SKM-1 treated with dmso at 0.1 percent for 144 hours (cell line): ENCODE data around the gene RRP12.
A peak's percentile ranks its signal among the peaks of the same experiment; 100 is the strongest.

Source experiments
- DNase-seq: peaks from one replicate; lab custom pipeline; 2025; ENCODE audit not compliant: unreplicated experiment; lab: John Stamatoyannopoulos, UW

RRP12 gene

GRCh38 chr10:97400665-97401454 is at the start of gene RRP12:
Gene RRP12, minus strand, starts transcription at chr10:97401340. Its CDS starts 109 bp downstream, at chr10:97401231.
- DNase-seq: peak; percentile 99

- DNase-seq: no peak
These were observed 49.7 kb upstream of the RRP12 start for GRCh38 chr10:97450828-97451227.

GRCh38 chr10:97445722-97446639 is 44.8 kb upstream of the RRP12 start, which contains the start of the genes EXOSC1 and ZDHHC16:
Gene EXOSC1, minus strand, starts transcription at chr10:97446006. Its CDS starts 21 bp downstream, at chr10:97445985.
Gene ZDHHC16, plus strand, starts transcription at chr10:97446175. Its CDS starts 5,501 bp downstream, at chr10:97451676.
- DNase-seq: peak; percentile 98

GRCh38 chr10:97445357-97445721 is 44.2 kb upstream of the RRP12 start:
- no peak for DNase-seq

- DNase-seq: no peak
These were observed 43.1 kb upstream of the RRP12 start for GRCh38 chr10:97444212-97444611.

- DNase-seq: no peak
These were observed 41.1 kb upstream of the RRP12 start for GRCh38 chr10:97442277-97442676.

GRCh38 chr10:97435211-97435610 is 34.1 kb upstream of the RRP12 start:
- no peak for DNase-seq

- no peak for DNase-seq
These were observed 33.4 kb upstream of the RRP12 start for GRCh38 chr10:97434557-97434956.

GRCh38 chr10:97434055-97434454 is 32.9 kb upstream of the RRP12 start:
- DNase-seq: no peak

GRCh38 chr10:97428572-97428981 is 27.4 kb upstream of the RRP12 start:
- DNase-seq: peak; percentile 14

- no peak for DNase-seq
These were observed 26.5 kb upstream of the RRP12 start for GRCh38 chr10:97427571-97428179.

GRCh38 chr10:97426776-97427570 is 25.8 kb upstream of the RRP12 start:
- no peak for DNase-seq

GRCh38 chr10:97425964-97426775 is 25.0 kb upstream of the RRP12 start, which contains the start of gene PGAM1:
Gene PGAM1, plus strand, starts transcription at chr10:97426191. Its CDS starts 117 bp downstream, at chr10:97426308.
- peak; percentile 93 for DNase-seq

GRCh38 chr10:97423757-97424098 is 22.6 kb upstream of the RRP12 start:
- peak; percentile 41 for DNase-seq

GRCh38 chr10:97416565-97416964 is 15.4 kb upstream of the RRP12 start:
- DNase-seq: no peak

- DNase-seq: no peak
These were observed 11.8 kb upstream of the RRP12 start for GRCh38 chr10:97412891-97413304.

- DNase-seq: peak; percentile 58
These were observed 10.3 kb upstream of the RRP12 start for GRCh38 chr10:97411406-97411805.

GRCh38 chr10:97408496-97408992 is 7.4 kb upstream of the RRP12 start:
- peak; percentile 97 for DNase-seq

- DNase-seq: no peak
These were observed 6.8 kb upstream of the RRP12 start for GRCh38 chr10:97407952-97408248.
